ENCODE measurements around the gene CXCL5.
"Not testable (repeated sequence)": the region's sequence is repeated elsewhere in the genome, so short reads cannot be mapped to it uniquely, and the experiment has no call there.

CXCL5 gene

DNA sequence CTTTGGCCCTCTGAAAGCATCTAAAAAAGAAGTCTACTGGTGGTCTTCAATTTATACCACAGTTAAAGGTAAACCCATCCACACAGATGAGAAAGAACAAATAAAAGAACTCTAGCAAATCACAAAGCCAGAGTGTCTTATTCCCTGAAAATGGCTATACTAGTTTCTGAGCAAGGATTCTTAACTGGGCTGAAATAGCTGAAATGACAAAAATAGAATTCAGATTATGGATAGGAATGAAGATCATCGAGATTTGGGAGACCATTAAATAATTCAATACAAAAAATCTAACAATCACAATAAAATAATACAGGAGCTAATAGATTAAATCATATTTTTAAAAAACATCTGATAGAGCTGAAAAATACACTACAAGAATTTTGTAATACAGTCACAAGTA, 28.5 kb downstream of the CXCL5 start:
- no peak for DNase-seq (ENCODE audit: extremely low read depth, insufficient read length)
- H3K4me3 ChIP-seq (replicated peaks; ENCODE audit: low read depth, low read length) = no peak overlapping the region
- no peaks in the 10 kb centered on the region for H3K36me3 ChIP-seq (ENCODE audit: control insufficient read depth, insufficient read depth, low read length)
- no peaks in the 10 kb centered on the region for H3K27me3 ChIP-seq (replicated peaks; ENCODE audit: control insufficient read depth, insufficient read depth, low read length)
- TF ChIP-seq, protein P1, sequence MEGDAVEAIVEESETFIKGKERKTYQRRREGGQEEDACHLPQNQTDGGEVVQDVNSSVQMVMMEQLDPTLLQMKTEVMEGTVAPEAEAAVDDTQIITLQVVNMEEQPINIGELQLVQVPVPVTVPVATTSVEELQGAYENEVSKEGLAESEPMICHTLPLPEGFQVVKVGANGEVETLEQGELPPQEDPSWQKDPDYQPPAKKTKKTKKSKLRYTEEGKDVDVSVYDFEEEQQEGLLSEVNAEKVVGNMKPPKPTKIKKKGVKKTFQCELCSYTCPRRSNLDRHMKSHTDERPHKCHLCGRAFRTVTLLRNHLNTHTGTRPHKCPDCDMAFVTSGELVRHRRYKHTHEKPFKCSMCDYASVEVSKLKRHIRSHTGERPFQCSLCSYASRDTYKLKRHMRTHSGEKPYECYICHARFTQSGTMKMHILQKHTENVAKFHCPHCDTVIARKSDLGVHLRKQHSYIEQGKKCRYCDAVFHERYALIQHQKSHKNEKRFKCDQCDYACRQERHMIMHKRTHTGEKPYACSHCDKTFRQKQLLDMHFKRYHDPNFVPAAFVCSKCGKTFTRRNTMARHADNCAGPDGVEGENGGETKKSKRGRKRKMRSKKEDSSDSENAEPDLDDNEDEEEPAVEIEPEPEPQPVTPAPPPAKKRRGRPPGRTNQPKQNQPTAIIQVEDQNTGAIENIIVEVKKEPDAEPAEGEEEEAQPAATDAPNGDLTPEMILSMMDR (IDR thresholded peaks at IDR 0.05; ENCODE audit: insufficient read depth, low read length, poor library complexity, severe bottlenecking) = no peak

DNA sequence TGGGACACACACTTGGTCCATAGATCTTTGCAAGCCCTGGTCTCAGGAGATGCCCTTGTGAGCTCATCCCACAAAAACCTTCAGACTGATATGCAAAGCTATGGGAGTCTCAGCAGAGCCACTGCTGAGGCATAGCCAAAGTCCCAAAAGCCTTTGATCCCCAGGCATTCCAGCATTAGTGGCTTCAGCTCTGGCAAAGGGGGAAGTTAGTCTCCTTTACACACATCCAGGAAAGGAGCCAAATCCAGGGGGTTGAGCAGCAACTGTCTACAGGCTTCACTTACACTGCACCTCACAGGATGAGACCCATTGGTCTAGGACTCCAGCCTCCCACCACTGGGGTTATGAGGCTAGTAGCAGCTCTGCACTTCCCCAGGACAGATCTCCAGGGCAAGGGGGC, 30.6 kb downstream of the CXCL5 start:
- DNase-seq (ENCODE audit: extremely low read depth, insufficient read length) = no peak
- Histone ChIP-seq H3K4me3 (replicated peaks; ENCODE audit: low read depth, low read length) (no peak overlapping the region), H3K36me3 (ENCODE audit: control insufficient read depth, insufficient read depth, low read length) (no peaks in the 10 kb centered on the region), H3K27me3 (replicated peaks; ENCODE audit: control insufficient read depth, insufficient read depth, low read length) (no peaks in the 10 kb centered on the region)
- TF ChIP-seq, protein P1 (IDR thresholded peaks at IDR 0.05; ENCODE audit: insufficient read depth, low read length, poor library complexity, severe bottlenecking) = no peak

DNA sequence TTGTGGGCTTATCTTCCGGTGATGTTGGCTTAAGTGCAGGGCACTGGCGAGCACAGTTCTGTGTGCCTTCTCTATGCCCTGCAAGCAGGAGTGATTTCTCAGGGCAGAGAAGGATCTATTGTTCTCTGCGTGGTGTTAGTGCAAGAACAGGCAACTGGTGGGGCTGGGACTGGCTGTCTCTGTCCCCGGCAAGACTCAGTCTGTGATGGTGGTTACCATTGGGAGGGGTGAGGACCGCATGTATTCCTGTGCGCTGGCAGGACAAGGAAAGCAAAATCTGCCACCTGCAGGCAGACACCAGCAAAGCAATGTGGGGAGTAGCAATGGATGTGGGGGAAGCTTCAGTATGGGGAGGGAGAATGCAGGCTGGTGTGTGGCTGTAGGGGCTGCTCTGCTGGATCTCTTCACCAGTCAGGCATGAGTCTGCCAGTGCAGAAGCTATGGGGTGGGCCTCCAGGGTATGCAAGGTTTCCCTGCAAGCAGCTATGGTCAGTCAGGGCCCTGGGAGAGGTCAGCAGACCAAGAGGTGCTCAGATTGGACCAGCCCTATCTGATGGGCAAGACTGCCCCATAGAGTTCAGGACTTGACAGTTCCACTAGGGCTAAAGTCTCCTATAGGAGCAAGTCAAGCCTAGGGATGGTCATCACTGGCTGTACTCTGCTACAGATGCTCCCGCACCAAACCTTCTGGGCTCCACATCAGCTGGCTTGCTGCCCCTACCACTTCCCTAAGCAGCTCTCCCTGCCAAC, 33.4 kb downstream of the CXCL5 start:
- Histone ChIP-seq H3K36me3 (ENCODE audit: control insufficient read depth, insufficient read depth, low read length) (no peaks in the 10 kb centered on the region), H3K27me3 (replicated peaks; ENCODE audit: control insufficient read depth, insufficient read depth, low read length) (no peaks in the 10 kb centered on the region), H3K4me3 (replicated peaks; ENCODE audit: low read depth, low read length) (no peak overlapping the region)
- DNase-seq (ENCODE audit: extremely low read depth, insufficient read length) = no peak
- TF ChIP-seq, protein P1 (IDR thresholded peaks at IDR 0.05; ENCODE audit: insufficient read depth, low read length, poor library complexity, severe bottlenecking) = peak; percentile 16

DNA sequence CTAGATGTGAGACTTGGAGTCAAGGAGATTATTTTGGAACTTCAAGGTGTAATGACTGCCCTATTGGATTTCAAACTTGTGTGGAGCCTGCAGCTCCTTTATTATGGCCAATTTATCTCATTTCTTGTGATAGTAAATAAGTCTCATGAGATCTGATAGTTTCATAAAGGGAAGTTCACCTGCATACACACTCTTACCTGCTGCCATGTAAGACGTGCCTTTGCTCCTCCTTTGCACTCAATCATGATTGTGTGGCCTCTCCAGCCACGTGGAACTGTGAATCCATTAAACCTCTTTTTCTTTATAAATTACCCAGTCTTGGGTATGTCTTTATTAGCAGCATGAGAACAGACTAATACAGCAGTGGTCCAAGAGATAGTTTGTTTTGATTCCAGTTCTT, 35.8 kb downstream of the CXCL5 start:
- DNase-seq (ENCODE audit: extremely low read depth, insufficient read length) = no peak
- Histone ChIP-seq H3K27me3 (replicated peaks; ENCODE audit: control insufficient read depth, insufficient read depth, low read length) (no peaks in the 10 kb centered on the region), H3K4me3 (replicated peaks; ENCODE audit: low read depth, low read length) (no peak overlapping the region), H3K36me3 (ENCODE audit: control insufficient read depth, insufficient read depth, low read length) (no peaks in the 10 kb centered on the region)
- TF ChIP-seq, protein P1 (IDR thresholded peaks at IDR 0.05; ENCODE audit: insufficient read depth, low read length, poor library complexity, severe bottlenecking) = no peak

DNA sequence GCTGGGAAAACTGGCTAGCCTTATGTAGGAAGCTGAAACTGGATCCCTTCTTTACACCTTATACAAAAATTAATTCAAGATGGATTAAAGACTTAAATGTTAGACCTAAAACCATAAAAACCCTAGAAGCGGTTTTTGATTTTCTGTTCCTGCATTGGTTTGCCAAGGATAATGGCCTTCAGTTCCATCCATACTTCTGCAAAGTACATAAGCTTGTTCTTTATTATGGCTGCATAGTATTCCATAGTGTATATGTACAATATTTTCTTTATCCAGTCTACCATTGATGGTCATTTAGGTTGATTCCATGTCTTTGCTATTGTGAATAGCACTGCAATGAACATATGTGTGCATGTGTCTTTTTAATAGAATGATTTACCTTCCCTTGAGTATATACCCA, 39.4 kb downstream of the CXCL5 start:
- H3K36me3 ChIP-seq (ENCODE audit: control insufficient read depth, insufficient read depth, low read length); H3K4me3 ChIP-seq (replicated peaks; ENCODE audit: low read depth, low read length); DNase-seq (ENCODE audit: extremely low read depth, insufficient read length); H3K27me3 ChIP-seq (replicated peaks; ENCODE audit: control insufficient read depth, insufficient read depth, low read length): not testable (repeated sequence)

DNA sequence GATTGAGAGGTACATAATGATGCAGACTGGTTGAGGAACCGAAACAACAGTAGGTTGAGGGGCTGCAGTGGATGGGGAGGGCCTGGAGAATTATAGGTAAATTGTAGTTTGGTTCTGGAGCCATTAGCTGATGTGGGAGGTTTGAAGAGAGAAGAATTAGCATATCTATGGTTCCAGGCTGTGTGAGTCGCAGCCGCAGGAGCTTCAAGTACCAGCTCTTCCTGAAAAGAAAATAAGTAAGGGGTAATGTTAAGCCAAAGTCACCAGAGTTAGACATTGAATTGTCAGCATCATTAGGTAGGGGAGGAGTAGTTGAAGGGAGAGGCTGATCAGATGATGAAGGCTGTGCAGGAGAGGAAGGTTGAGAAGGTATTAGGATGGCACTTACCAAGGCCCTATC, 46.1 kb downstream of the CXCL5 start:
- DNase-seq (ENCODE audit: extremely low read depth, insufficient read length) = no peak
- no peaks in the 10 kb centered on the region for H3K36me3 ChIP-seq (ENCODE audit: control insufficient read depth, insufficient read depth, low read length)
- no peaks in the 10 kb centered on the region for H3K27me3 ChIP-seq (replicated peaks; ENCODE audit: control insufficient read depth, insufficient read depth, low read length)
- TF ChIP-seq, protein P1 (IDR thresholded peaks at IDR 0.05; ENCODE audit: insufficient read depth, low read length, poor library complexity, severe bottlenecking) = no peak
- H3K4me3 ChIP-seq (replicated peaks; ENCODE audit: low read depth, low read length) = no peak overlapping the region

DNA sequence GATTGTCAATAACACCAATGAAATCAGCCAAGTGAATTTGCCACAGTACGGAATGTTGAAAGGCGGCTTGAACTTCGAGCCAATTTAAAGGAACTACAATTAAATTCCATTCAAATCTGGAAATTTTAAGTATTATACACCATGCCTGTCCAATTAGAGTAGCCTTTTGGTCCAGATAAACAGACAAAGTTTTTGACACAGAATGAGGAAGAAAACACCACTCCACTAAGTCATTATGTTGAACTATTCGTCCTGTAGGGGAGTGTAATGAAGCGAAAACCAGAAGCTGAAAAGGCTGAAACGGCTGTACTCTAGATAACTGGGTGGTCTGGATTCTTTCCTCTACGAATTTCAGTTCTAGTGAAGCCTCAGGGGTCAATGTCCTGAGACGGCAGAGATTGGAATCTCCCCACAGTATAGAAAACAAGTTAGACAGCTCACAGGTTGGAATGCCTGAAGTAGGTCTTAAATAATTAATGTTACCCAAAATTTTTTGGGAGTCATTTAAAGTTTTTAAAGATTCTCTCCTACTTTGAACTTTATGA, 48.0 kb downstream of the CXCL5 start:
- not testable (repeated sequence) for DNase-seq (ENCODE audit: extremely low read depth, insufficient read length); H3K36me3 ChIP-seq (ENCODE audit: control insufficient read depth, insufficient read depth, low read length); H3K27me3 ChIP-seq (replicated peaks; ENCODE audit: control insufficient read depth, insufficient read depth, low read length); H3K4me3 ChIP-seq (replicated peaks; ENCODE audit: low read depth, low read length)

Data from GM06990 (cell line).